ENCODE data around the gene OTUB1. TPM values are rescaled to one million over a fixed set of nuclear protein-coding genes. Genes with fewer than 3 reads are reported as not detected.

The OTUB1 gene
- total RNA-seq, 1 experiment from 2014 or later: 119 TPM

- no peak for DNase-seq
- BruUV-seq (replicated peaks): no TSS peak
- H3K27ac ChIP-seq: no peak overlapping the region
- peaks cover 33% of the 10 kb centered on the region for H4K20me1 ChIP-seq (ENCODE audit: insufficient read depth)
- no peaks in the 10 kb centered on the region for H3K36me3 ChIP-seq (ENCODE audit: low read depth)
- intact Hi-C loops (cut with micrococcal nuclease; ENCODE audit: unreplicated experiment): no loop called here
- peaks cover 6% of the 10 kb centered on the region; the same call in 1 of the 2 replicates for H3F3A ChIP-seq (ENCODE audit: insufficient read depth, low read depth)
- ChIA-PET CTCF (interaction anchor here (0.7 kb wide), 2 partner anchors 47 to 137 kb away, joined by 4 to 6 read pairs; no protein-coding TSS in a partner anchor), POLR2A (ENCODE audit: unreplicated experiment) (interaction anchor here (0.6 kb wide), 1 partner anchor 719 kb away, joined by 3 read pairs; no protein-coding TSS in a partner anchor)
- no peak overlapping the region for H3K4me2 ChIP-seq
- no peak for TF ChIP-seq CTCF (conservative IDR thresholded peaks at IDR 0.05)
- no peak for TF ChIP-seq EZH2 (IDR thresholded peaks at IDR 0.05; ENCODE audit: low read depth)
- no peaks in the 10 kb centered on the region for H3K4me1 ChIP-seq (replicated peaks; ENCODE audit: insufficient read depth)
- H3K4me3 ChIP-seq: no peak overlapping the region
- H3K79me2 ChIP-seq (ENCODE audit: low read depth): no peaks in the 10 kb centered on the region
- no peaks in the 10 kb centered on the region for H3K9me2 ChIP-seq (ENCODE audit: insufficient read depth)
- H2AFZ ChIP-seq: no peak overlapping the region
- H3K9me3 ChIP-seq (ENCODE audit: insufficient read depth, low read depth): no peaks in the 10 kb centered on the region
- no peaks in the 10 kb centered on the region for H3K27me3 ChIP-seq (ENCODE audit: insufficient read depth, low read depth)
Measured at GRCh38 chr11:64015935-64016845, 30.0 kb downstream of the OTUB1 start.

GRCh38 chr11:64017945-64018224 lies 31.6 kb downstream of the OTUB1 start:
- Histone ChIP-seq H3K4me3 (no peak overlapping the region), H3K79me2 (ENCODE audit: low read depth) (no peaks in the 10 kb centered on the region), H2AFZ (no peak overlapping the region), H3K27ac (no peak overlapping the region), H3K27me3 (ENCODE audit: insufficient read depth, low read depth) (no peaks in the 10 kb centered on the region), H3K9me3 (ENCODE audit: insufficient read depth, low read depth) (no peaks in the 10 kb centered on the region), H3K4me2 (no peak overlapping the region), H4K20me1 (ENCODE audit: insufficient read depth) (peaks cover 35% of the 10 kb centered on the region), H3K4me1 (replicated peaks; ENCODE audit: insufficient read depth) (no peaks in the 10 kb centered on the region), H3F3A (ENCODE audit: insufficient read depth, low read depth) (peaks cover 7% of the 10 kb centered on the region; the same call in 1 of the 2 replicates), H3K9me2 (ENCODE audit: insufficient read depth) (no peaks in the 10 kb centered on the region), H3K36me3 (ENCODE audit: low read depth) (no peaks in the 10 kb centered on the region)
- intact Hi-C loops (cut with micrococcal nuclease; ENCODE audit: unreplicated experiment): no loop called here
- CTCF ChIA-PET: no interaction called here
- no peak for DNase-seq
- TF ChIP-seq CTCF (conservative IDR thresholded peaks at IDR 0.05) (no peak), EZH2 (IDR thresholded peaks at IDR 0.05; ENCODE audit: low read depth) (no peak)
- POLR2A ChIA-PET (ENCODE audit: unreplicated experiment): no interaction called here
- BruUV-seq (replicated peaks): no TSS peak

- Histone ChIP-seq H3K27ac (no peak overlapping the region), H3K4me3 (no peak overlapping the region), H3K4me2 (no peak overlapping the region), H3F3A (ENCODE audit: insufficient read depth, low read depth) (0 out of 2 replicates have a peak, but pooled peaks cover 4% of the 10 kb centered on the region), H3K36me3 (ENCODE audit: low read depth) (no peaks in the 10 kb centered on the region), H3K79me2 (ENCODE audit: low read depth) (no peaks in the 10 kb centered on the region), H2AFZ (no peak overlapping the region), H3K9me2 (ENCODE audit: insufficient read depth) (no peaks in the 10 kb centered on the region), H3K9me3 (ENCODE audit: insufficient read depth, low read depth) (no peaks in the 10 kb centered on the region), H3K4me1 (replicated peaks; ENCODE audit: insufficient read depth) (no peaks in the 10 kb centered on the region), H3K27me3 (ENCODE audit: insufficient read depth, low read depth) (no peaks in the 10 kb centered on the region), H4K20me1 (ENCODE audit: insufficient read depth) (peaks cover 39% of the 10 kb centered on the region)
- no peak for TF ChIP-seq EZH2 (IDR thresholded peaks at IDR 0.05; ENCODE audit: low read depth)
- no peak for TF ChIP-seq CTCF (conservative IDR thresholded peaks at IDR 0.05)
- POLR2A ChIA-PET (ENCODE audit: unreplicated experiment): interaction anchor here (0.6 kb wide), 1 partner anchor 262 kb away, joined by 8 read pairs; no protein-coding TSS in a partner anchor
- DNase-seq: no peak
- intact Hi-C loops (cut with micrococcal nuclease; ENCODE audit: unreplicated experiment): no loop called here
- BruUV-seq (replicated peaks): no TSS peak
- CTCF ChIA-PET: interaction anchor here (0.7 kb wide), 1 partner anchor 465 kb away, joined by 3 read pairs; no protein-coding TSS in a partner anchor
Measured at GRCh38 chr11:64018310-64018709, 32.1 kb downstream of the OTUB1 start.
